ENCODE data around the gene CORO2A. TPM values are rescaled to one million over a fixed set of nuclear protein-coding genes. Genes with fewer than 3 reads are reported as not detected.

CORO2A gene
- total and polyA plus RNA-seq, 10 of the 15 experiments (the other 5 are each of a cell fraction or from before 2014, with no cell fraction given) = 1.0 to 5.3 (median 3.5) TPM

DNA sequence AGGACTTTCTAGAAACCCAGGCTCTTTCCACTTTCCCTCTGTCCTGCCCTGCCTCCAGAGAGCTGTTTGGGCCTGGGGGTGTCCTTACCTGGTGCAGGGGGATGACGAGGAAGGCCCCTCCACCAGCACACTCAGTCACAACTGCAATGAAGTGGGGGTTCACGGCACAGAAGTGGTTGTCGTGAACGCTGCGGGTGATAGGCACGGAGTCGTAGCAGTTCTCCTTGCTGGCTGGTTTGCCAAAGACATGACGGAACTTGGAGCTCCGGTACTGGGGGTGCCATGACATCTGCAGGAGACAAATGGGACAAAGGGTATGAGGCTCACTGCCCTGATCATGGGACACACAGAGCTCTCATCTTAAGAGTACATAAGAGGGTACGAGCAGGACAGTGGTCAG lies 35.1 kb downstream of the CORO2A start:
- H3K4me1 ChIP-seq (ENCODE audit: control insufficient read depth, insufficient read depth, low read length) = no peaks in the 10 kb centered on the region
- no peak for DNase-seq (ENCODE audit: low read depth, low spot score)
- 87% methylated on average over 10 of the region's 10 CpGs for WGBS (ENCODE audit: insufficient coverage, insufficient replicate concordance, low lambda C conversion rate, missing lambda C conversion rate)
- ChIA-PET SMC1A (ENCODE audit: uncharacterized antibody, unreplicated experiment) (interaction anchor here (1.1 to 1.6 kb wide), 4 partner anchors 10 to 55 kb away, joined by 3 to 4 read pairs (median 4); no protein-coding TSS in a partner anchor), CTCF (interaction anchor here (1.7 kb wide), 1 partner anchor 23 kb away, joined by 3 read pairs; no protein-coding TSS in a partner anchor), RAD21 (ENCODE audit: unreplicated experiment) (no interaction called here), POLR2A (no interaction called here)
- no peaks in the 10 kb centered on the region for H3K79me2 ChIP-seq (ENCODE audit: control insufficient read depth, insufficient read depth, low read length)
- no peak overlapping the region for H3K4me3 ChIP-seq
- in situ Hi-C loops (cut with MboI) = no loop called here
- no peaks in the 10 kb centered on the region for H3K27me3 ChIP-seq (replicated peaks in 1 of 2; ENCODE audit: control insufficient read depth in 2 of 2, insufficient read depth in 2 of 2, low read length in 1 of 2)
- H4K20me1 ChIP-seq (ENCODE audit: control insufficient read depth, insufficient read depth) = no peaks in the 10 kb centered on the region
- H3K36me3 ChIP-seq (ENCODE audit: control insufficient read depth in 2 of 2, insufficient read depth in 2 of 2, low read length in 1 of 2) = no peaks in the 10 kb centered on the region
- FAIRE-seq = no peak
- intact Hi-C loops (cut with micrococcal nuclease; ENCODE audit: unreplicated experiment) = no loop called here
- no peaks in the 10 kb centered on the region for H3K9me3 ChIP-seq (replicated peaks; ENCODE audit: control insufficient read depth, insufficient read depth, low read length)
- no peak overlapping the region for H3K4me2 ChIP-seq (ENCODE audit: control insufficient read depth, insufficient read depth)
- H3K27ac ChIP-seq (ENCODE audit: control insufficient read depth, insufficient read depth) = no peak overlapping the region
- H3K9ac ChIP-seq (ENCODE audit: control insufficient read depth, insufficient read depth, low read length) = no peak overlapping the region
- BruUV-seq (replicated peaks) = no TSS peak
- TF ChIP-seq, protein P1, sequence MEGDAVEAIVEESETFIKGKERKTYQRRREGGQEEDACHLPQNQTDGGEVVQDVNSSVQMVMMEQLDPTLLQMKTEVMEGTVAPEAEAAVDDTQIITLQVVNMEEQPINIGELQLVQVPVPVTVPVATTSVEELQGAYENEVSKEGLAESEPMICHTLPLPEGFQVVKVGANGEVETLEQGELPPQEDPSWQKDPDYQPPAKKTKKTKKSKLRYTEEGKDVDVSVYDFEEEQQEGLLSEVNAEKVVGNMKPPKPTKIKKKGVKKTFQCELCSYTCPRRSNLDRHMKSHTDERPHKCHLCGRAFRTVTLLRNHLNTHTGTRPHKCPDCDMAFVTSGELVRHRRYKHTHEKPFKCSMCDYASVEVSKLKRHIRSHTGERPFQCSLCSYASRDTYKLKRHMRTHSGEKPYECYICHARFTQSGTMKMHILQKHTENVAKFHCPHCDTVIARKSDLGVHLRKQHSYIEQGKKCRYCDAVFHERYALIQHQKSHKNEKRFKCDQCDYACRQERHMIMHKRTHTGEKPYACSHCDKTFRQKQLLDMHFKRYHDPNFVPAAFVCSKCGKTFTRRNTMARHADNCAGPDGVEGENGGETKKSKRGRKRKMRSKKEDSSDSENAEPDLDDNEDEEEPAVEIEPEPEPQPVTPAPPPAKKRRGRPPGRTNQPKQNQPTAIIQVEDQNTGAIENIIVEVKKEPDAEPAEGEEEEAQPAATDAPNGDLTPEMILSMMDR (IDR thresholded peaks at IDR 0.05 in 2 of 3, conservative IDR thresholded peaks at IDR 0.05 in 1 of 3; ENCODE audit: control insufficient read depth in 2 of 3, extremely low read depth in 1 of 3, insufficient read depth in 1 of 3, low read depth in 3 of 3, low read length in 3 of 3) = no peak
- ATAC-seq = no peak
- no peak overlapping the region for H2AFZ ChIP-seq (ENCODE audit: control insufficient read depth, low read depth, low read length)

DNA sequence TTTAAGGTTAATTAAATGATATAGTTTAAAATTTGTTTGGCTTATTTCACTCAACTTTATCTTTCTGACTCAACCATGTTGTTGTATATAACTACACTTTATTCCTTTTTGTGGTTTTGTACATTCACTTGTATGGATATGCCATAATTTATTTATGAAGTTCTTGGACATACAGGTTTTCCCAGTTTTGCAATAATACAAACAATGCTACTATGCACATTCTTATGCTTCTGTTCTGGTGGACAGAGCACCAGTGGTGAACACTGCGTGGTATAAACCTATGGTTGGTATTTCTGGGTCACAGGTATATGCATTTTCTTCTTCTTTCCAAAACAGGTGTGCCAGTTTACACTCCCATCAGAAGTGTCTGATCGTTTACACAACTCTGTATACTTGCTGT lies 37.8 kb downstream of the CORO2A start:
- H3K36me3 ChIP-seq (ENCODE audit: control insufficient read depth in 2 of 2, insufficient read depth in 2 of 2, low read length in 1 of 2) = no peaks in the 10 kb centered on the region
- H4K20me1 ChIP-seq (ENCODE audit: control insufficient read depth, insufficient read depth) = no peaks in the 10 kb centered on the region
- SMC1A ChIA-PET (ENCODE audit: uncharacterized antibody, unreplicated experiment) = interaction anchor here (0.6 to 1.0 kb wide), 2 partner anchors 13 to 59 kb away, joined by 3 to 5 read pairs; no protein-coding TSS in a partner anchor
- H2AFZ ChIP-seq (ENCODE audit: control insufficient read depth, low read depth, low read length) = no peak overlapping the region
- 88% methylated on average over 2 of the region's 2 CpGs for WGBS (ENCODE audit: insufficient coverage, insufficient replicate concordance, low lambda C conversion rate, missing lambda C conversion rate)
- CTCF ChIA-PET = interaction anchor here (0.6 kb wide), 1 partner anchor 34 kb away, joined by 4 read pairs; no protein-coding TSS in a partner anchor
- H3K9me3 ChIP-seq (replicated peaks; ENCODE audit: control insufficient read depth, insufficient read depth, low read length) = no peaks in the 10 kb centered on the region
- H3K9ac ChIP-seq (ENCODE audit: control insufficient read depth, insufficient read depth, low read length) = no peak overlapping the region
- POLR2A ChIA-PET = no interaction called here
- DNase-seq (ENCODE audit: low read depth, low spot score) (no peak), FAIRE-seq (no peak), ATAC-seq (no peak)
- no TSS peak for BruUV-seq (replicated peaks)
- in situ Hi-C loops (cut with MboI) = no loop called here
- intact Hi-C loops (cut with micrococcal nuclease; ENCODE audit: unreplicated experiment) = no loop called here
- no peaks in the 10 kb centered on the region for H3K27me3 ChIP-seq (replicated peaks in 1 of 2; ENCODE audit: control insufficient read depth in 2 of 2, insufficient read depth in 2 of 2, low read length in 1 of 2)
- RAD21 ChIA-PET (ENCODE audit: unreplicated experiment) = no interaction called here
- no peaks in the 10 kb centered on the region for H3K79me2 ChIP-seq (ENCODE audit: control insufficient read depth, insufficient read depth, low read length)
- H3K4me2 ChIP-seq (ENCODE audit: control insufficient read depth, insufficient read depth) = no peak overlapping the region
- H3K4me3 ChIP-seq = no peak overlapping the region
- no peak overlapping the region for H3K27ac ChIP-seq (ENCODE audit: control insufficient read depth, insufficient read depth)
- H3K4me1 ChIP-seq (ENCODE audit: control insufficient read depth, insufficient read depth, low read length) = no peaks in the 10 kb centered on the region
- TF ChIP-seq, protein P2, sequence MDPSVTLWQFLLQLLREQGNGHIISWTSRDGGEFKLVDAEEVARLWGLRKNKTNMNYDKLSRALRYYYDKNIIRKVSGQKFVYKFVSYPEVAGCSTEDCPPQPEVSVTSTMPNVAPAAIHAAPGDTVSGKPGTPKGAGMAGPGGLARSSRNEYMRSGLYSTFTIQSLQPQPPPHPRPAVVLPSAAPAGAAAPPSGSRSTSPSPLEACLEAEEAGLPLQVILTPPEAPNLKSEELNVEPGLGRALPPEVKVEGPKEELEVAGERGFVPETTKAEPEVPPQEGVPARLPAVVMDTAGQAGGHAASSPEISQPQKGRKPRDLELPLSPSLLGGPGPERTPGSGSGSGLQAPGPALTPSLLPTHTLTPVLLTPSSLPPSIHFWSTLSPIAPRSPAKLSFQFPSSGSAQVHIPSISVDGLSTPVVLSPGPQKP (IDR thresholded peaks at IDR 0.05; ENCODE audit: low read depth, low read length) = no peak
- TF ChIP-seq CHD2 (IDR thresholded peaks at IDR 0.05; ENCODE audit: borderline replicate concordance, low read depth, low read length) (no peak), POLR2AphosphoS5 (IDR thresholded peaks at IDR 0.05; ENCODE audit: low read length) (no peak), ZZZ3 (IDR thresholded peaks at IDR 0.05; ENCODE audit: control insufficient read depth, insufficient read length, low read depth) (no peak), GATAD2B (conservative IDR thresholded peaks at IDR 0.05; ENCODE audit: low read depth) (no peak), SMC3 (IDR thresholded peaks at IDR 0.05; ENCODE audit: borderline replicate concordance, low read length) (no peak)
- TF ChIP-seq, protein P3, sequence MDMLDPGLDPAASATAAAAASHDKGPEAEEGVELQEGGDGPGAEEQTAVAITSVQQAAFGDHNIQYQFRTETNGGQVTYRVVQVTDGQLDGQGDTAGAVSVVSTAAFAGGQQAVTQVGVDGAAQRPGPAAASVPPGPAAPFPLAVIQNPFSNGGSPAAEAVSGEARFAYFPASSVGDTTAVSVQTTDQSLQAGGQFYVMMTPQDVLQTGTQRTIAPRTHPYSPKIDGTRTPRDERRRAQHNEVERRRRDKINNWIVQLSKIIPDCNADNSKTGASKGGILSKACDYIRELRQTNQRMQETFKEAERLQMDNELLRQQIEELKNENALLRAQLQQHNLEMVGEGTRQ (IDR thresholded peaks at IDR 0.05; ENCODE audit: borderline replicate concordance, low read depth, low read length) = no peak
- TF ChIP-seq, protein P4, sequence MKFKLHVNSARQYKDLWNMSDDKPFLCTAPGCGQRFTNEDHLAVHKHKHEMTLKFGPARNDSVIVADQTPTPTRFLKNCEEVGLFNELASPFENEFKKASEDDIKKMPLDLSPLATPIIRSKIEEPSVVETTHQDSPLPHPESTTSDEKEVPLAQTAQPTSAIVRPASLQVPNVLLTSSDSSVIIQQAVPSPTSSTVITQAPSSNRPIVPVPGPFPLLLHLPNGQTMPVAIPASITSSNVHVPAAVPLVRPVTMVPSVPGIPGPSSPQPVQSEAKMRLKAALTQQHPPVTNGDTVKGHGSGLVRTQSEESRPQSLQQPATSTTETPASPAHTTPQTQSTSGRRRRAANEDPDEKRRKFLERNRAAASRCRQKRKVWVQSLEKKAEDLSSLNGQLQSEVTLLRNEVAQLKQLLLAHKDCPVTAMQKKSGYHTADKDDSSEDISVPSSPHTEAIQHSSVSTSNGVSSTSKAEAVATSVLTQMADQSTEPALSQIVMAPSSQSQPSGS (IDR thresholded peaks at IDR 0.05; ENCODE audit: low read length) = no peak
- TF ChIP-seq, protein P5, sequence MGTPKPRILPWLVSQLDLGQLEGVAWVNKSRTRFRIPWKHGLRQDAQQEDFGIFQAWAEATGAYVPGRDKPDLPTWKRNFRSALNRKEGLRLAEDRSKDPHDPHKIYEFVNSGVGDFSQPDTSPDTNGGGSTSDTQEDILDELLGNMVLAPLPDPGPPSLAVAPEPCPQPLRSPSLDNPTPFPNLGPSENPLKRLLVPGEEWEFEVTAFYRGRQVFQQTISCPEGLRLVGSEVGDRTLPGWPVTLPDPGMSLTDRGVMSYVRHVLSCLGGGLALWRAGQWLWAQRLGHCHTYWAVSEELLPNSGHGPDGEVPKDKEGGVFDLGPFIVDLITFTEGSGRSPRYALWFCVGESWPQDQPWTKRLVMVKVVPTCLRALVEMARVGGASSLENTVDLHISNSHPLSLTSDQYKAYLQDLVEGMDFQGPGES (IDR thresholded peaks at IDR 0.05) = no peak
